GM20000 (cell line): ENCODE measurements around the gene PTMS.

Experiments
- DNase-seq: peaks from one replicate; pipeline ENCODE4 v3.0.0; 2012; ENCODE audit warnings: low spot score
- TF ChIP-seq, protein P1 (sequence below): IDR thresholded peaks from 2 replicates; pipeline ENCODE4 v1.5.1; 2012; ENCODE audit warnings: mild to moderate bottlenecking, control low read depth; ENCODE audit errors: extremely low read depth, missing control alignments

The PTMS gene

DNA sequence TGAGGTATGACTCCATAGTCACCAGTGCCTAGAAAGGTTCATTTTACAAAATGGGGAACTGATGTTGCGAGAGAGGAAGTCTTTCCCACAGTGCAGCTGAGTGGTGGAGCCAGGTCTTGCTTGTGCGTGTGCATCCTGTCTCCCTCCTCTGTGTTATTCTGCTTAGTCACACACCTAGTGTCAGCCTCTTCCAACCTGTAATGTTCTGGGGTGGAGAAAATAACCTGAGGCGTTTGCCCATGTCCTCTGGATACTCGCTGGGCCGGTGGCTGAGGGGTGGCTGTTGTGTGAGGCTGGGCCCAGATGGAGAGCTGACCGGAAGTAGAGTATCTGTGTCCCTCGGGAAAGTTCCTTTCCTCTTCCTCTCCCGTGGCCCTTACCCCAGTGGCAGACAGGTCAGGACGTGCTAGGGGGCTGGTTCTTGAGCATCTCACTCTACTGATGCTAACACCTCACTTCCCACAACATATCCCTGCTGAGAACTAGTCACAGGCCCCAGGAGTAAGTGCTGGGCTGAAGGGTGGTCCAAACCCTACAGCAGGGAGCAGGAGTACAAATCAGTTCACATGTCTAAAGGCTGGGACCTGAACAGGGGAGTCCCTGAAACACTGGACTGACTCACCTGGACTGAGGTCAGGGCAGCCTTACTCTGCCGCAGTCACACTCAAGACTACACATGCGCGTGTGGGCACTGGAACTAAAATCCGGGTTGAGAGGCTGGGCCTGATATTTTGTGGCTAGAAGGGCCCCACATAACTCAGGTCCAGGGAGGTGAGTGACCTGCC is 20.2 kb upstream of the PTMS start:
- TF ChIP-seq, protein P1, sequence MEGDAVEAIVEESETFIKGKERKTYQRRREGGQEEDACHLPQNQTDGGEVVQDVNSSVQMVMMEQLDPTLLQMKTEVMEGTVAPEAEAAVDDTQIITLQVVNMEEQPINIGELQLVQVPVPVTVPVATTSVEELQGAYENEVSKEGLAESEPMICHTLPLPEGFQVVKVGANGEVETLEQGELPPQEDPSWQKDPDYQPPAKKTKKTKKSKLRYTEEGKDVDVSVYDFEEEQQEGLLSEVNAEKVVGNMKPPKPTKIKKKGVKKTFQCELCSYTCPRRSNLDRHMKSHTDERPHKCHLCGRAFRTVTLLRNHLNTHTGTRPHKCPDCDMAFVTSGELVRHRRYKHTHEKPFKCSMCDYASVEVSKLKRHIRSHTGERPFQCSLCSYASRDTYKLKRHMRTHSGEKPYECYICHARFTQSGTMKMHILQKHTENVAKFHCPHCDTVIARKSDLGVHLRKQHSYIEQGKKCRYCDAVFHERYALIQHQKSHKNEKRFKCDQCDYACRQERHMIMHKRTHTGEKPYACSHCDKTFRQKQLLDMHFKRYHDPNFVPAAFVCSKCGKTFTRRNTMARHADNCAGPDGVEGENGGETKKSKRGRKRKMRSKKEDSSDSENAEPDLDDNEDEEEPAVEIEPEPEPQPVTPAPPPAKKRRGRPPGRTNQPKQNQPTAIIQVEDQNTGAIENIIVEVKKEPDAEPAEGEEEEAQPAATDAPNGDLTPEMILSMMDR: no peak
- DNase-seq: no peak

DNA sequence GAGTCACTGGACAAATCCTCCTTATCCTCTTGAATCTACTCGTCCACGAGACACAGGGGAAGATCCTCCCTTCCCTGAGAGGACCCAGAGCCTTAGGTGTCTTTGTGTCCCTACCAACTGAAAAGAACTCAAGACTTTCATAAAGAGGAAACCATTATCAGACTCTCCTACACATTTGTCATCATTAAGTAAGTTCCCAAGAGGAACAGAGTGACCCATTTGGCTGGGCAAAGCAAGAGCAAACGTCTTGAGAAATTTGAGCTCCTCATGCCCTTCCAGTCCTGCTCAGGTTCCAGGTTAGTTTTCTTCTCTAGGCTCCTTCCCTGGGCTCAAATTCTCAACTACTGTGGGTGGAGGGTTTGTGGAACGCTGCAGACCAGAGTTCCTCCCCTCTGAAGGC is 18.9 kb upstream of the PTMS start:
- DNase-seq: no peak
- TF ChIP-seq, protein P1: no peak

DNA sequence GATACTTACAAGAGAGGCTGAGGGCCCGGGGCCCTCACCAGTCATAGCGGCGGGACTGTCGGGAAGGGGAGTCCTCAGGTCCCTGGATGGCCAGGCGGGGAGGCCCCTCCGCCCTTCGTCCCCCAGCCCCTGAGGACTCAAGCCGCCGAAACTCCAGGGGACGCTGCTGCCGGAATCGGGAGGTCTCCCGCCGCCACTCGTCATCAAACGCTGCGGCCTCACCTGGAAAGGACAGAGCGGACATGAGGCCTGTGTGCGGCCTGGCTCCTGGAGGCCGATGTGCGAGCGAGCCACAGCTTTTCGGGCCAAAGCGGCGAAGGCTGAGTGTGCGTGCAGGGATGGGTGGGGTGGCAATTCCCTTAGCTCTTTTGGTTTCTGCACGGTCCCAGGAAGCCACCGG is 17.4 kb upstream of the PTMS start:
- no peak for DNase-seq
- TF ChIP-seq, protein P1: no peak

DNA sequence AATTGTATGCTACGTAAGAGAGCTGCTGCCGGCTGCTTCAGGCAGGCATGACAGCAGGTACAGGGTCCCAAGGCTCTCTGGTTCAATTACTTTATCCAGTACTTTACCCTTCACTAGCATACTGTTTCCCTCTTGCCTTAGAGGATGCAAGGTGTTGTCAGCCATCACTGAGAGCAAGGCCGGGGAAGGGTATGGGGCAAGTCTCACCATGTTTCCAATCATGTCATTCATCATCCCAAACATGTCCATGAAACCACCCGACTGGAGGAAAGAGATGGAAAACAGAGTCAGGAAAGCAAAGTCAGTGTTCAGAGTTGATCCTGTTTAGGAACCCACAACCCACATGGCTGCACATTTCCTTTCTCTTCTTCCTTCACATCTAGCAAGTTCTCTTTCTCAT is 15.7 kb upstream of the PTMS start:
- TF ChIP-seq, protein P1: no peak
- no peak for DNase-seq

DNA sequence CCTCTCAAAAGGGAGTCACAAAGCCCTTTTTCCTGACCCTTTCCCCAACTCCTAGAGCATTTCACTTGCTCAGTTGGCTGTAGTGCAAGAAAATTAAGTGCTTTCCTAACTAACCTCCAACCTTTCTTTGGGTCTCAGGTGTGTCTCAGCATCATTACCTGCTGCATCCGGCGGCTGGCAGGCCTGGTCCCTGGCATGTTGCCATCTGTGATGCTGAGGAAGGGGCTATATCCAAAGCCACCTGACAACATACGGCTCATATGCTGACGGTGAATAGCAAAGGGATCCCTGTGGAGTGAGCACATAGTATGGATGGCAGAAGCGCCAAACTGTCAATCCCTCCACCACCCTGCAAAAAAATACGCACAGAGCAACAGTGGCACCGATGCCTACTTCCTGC is 14.4 kb upstream of the PTMS start:
- TF ChIP-seq, protein P1: no peak
- DNase-seq: no peak

DNA sequence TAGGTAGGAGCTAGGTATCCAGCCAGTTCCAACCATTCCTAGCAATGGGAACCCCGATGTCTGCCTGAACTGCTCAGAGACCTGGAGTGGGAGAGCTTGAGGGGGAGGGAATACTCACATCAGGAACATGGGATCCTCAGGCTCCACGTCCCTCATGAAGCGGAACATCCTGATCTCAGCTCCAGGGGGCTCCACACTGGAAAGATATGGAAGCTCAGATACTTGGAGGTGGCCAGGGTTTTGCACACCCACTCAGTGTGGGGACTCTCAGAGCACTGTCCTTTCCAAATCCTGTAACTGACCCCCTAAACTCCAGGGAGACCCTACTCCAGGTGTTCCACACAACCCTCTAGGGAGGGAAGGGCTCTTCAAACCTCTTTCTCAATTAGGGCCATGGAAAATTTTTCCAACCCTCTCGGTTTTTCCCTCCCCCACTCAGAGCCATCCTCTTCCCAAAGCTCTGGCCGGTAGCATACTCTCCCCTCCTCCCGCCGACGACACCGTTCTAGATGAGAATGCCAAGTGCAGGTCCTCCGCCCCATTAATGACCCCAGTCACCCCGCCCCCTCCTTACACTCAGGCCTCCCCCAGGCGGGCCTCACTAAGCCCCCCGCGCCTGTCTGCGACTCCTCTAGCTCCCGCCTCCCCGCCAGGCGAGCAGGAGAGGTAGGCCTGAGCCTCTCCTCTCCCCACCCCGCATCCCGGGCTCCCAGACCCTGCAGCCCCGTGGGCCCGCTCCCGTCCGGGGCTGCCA is 13.8 kb upstream of the PTMS start:
- no peak for DNase-seq
- TF ChIP-seq, protein P1: no peak
